Uterus (tissue), 2 donors: ENCODE results near the gene GTF2F2.

ENCODE experiments used
- CTCF ChIP-seq, 4 experiments: fragments of 200-600 bp in 2 of 4; fragments of 450-650 bp in 2 of 4; sonication (generic) in 2 of 4; IDR thresholded peaks; one replicate each; pipeline ENCODE4 v1.5.1; 2016 to 2019; ENCODE audit warnings: antibody characterized with exemption in 4 of 4, mild to moderate bottlenecking in 2 of 4, moderate library complexity in 1 of 4
- POLR2A ChIP-seq, 2 donors: fragments of 450-650 bp; IDR thresholded peaks; one replicate each; pipeline ENCODE4 v1.6.1; 2016; ENCODE audit warnings: antibody characterized with exemption in 2 of 2, mild to moderate bottlenecking in 1 of 2, moderate library complexity in 1 of 2

GRCh38 chr13:45225370-45225769 lies 105.1 kb downstream of the GTF2F2 start:
- TF ChIP-seq POLR2A (IDR thresholded peaks at IDR 0.05): no peak
- no peak for TF ChIP-seq CTCF (IDR thresholded peaks at IDR 0.05)
